ENCODE data around the gene RNF135.
"Not testable (repeated sequence)": the region's sequence is repeated elsewhere in the genome, so short reads cannot be mapped to it uniquely, and the experiment has no call there.

The RNF135 gene

GRCh38 chr17:30956764-30957374 is 14.0 kb upstream of the RNF135 start:
- FAIRE-seq, result no peak

GRCh38 chr17:30957741-30958140 is 13.1 kb upstream of the RNF135 start:
- no peak for FAIRE-seq

GRCh38 chr17:30958187-30958586 is 12.7 kb upstream of the RNF135 start:
- no peak for FAIRE-seq

GRCh38 chr17:30961209-30962188 is 9.3 kb upstream of the RNF135 start:
- no peak for FAIRE-seq

DNA sequence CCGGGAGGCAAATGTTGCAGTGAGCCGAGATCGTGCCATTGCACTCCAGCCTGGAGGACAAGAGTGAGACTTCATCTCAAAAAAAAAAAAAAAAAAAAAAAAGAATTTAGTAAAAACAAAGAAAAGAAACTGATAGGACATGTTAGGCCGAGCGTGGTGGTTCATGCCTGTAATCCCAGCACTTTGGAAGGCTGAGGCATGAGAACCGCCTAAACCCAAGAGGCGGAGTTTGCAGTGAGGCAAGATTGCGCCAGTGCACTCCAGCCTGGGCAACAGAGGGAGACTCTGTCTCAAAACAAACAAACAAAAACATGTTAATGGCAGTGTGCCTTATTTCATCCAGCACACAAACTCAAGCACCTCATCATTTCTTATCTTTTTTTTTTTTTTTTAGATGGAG is 6.5 kb upstream of the RNF135 start:
- FAIRE-seq, result not testable (repeated sequence)

DNA sequence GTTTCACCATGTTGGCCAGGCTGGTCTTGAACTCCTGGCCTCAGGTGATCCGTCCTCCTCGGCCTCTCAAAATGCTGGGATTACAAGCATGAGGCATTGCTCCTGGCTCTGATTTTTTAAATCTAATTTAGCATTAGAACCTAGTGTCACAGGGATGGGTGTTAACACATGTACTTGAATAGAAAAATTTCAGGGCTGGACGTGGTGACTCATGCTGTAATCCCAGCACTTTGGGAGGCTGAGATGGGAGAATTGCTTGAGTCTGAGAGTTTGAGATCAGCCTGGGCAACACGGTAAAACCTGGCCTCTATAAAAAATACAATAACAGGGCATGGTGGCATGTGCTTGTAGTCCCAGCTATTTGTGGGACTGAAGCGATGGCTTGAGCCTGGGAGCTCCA is 6.0 kb upstream of the RNF135 start:
- no peak for FAIRE-seq

GRCh38 chr17:30965686-30966085 is 5.2 kb upstream of the RNF135 start:
- FAIRE-seq, result no peak

GRCh38 chr17:30967911-30968310 is 2.9 kb upstream of the RNF135 start:
- FAIRE-seq, result not testable (repeated sequence)

DNA sequence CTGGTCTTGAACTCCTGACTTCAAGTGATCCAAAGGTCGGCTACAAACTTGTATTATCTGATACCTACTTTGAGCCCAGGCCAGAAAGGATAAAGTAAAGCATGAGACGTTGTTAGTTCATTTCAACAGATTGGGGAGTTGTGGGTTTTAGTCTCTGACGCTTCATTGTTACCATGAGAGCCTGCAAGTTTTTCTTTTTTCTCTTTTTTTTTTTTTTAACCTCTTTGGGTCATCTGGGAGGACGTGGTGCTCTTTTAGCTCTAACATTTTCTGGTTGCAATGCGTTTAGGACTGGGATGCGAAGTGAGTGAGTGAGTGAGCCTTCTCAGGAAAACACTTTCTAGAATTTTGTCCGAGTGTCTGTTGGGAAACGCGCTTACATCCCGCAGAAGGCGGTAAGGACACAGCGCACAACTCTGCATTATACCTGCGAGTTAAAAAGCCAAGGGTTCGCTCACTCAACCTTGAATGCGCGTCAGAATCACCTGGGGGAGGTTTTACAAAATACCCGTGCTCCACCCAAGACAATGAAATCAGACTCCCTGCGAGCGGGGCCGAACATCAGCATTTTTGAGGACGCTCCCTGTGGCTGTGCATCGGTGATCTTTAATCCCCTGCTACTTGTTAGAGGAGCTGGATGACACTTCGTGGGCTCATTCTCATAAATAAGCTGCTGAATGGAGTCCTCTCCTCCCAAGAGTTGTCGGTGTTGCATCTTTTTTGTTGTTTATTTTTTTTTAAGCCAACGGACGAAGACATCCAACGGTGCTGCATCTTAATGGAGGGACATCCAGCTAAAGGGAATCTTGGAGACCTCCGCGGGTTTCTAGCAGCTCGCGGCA is 629 bp upstream of the RNF135 start:
- no peak for FAIRE-seq

DNA sequence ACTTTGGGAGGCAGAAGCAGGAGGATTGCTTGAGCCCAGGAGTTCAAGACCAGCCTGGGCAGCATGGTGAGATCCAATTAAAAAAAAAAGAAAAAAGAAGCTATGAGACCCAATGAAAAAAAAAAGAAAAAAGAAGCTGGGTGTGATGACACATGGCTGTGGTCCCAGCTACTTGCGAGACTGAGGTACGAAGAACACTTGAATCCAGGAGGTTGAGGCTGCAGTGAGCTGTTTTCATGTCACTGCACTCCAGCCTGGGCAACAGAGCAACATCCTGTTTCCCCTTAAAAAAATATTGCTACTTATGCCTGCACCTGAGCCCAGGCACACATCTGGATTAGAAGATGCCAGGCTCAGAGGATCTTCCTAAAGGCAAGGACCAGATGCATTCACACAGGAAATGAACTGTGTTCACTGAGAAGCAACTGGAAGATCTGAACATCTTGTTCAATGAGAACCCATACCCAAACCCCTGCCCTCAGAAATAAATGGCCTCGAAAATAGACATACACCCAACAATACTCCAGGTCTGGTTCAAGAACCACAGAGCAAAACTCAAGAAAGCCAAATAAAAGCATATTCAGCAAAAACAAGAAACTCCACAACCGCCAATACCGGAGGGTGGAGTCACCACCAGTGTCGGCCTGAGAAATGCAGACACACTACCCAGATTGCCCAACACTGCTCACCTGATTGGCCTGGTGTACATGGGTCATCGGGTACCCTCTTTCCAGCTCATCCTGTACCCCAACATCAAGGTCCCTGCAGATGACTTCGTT is 4.4 kb downstream of the RNF135 start:
- no peak for FAIRE-seq

DNA sequence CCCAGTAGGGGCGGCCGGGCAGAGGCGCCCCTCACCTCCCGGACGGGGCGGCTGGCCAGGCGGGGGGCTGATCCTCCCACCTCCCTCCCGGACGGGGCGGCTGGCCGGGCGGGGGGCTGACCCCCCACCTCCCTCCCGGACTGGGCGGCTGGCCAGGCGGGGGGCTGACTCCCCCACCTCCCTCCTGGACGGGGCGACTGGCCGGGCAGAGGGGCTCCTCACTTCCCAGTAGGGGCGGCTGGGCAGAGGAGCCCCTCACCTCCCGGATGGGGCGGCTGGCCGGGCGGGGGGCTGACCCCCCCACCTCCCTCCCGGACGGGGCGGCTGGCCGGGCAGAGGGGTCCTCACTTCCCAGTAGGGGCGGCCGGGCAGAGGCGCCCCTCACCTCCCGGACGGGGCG is 9.1 kb downstream of the RNF135 start:
- FAIRE-seq, result not testable (repeated sequence)

DNA sequence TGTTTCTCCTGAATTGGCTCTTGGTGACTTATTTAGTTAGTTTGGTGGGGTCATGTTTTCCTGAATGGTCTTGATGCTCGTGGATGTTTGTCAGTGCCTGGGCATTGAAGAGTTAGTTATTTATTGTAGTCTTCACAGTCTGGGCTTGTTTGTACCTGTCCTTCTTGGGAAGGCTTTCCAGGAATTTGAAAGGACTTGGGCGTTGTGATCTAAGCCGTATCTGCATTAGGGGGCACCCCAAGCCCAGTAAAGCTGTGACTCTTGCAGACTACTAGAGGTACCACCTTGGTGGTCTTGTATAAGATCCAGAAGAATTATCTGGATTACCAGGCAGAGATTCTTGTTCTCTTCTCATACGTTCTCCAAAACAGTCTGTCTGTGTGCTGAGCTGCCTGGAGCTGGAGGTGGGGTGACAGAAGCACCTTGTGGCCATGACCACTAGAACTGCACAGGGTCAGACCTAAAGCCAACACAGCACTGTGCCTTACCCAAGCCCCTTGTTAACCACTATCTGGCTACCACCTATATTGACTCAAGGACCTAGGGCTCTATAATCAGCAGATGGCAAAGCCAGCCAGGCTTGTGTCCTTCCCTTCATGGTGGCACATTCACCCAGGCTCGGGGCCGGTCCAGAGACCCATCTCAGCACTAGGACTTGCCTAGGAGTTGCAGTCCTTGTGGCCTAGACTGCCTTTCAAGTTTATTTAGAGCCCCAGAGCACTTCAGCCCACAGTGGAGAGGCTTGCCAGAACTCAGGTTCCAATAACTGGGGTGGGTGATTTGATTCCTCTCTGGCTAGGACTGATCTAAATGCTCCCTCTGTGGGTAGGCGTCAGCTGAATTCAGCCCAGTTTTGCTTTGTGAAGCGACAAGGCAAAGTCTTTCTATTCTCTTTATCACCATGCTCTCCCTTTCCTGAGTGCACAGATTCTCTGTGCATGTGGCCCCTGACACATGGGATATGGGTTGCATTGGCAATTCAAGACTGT is 11.0 kb downstream of the RNF135 start:
- FAIRE-seq, result no peak

GRCh38 chr17:30982855-30983254 is 12.0 kb downstream of the RNF135 start:
- no peak for FAIRE-seq

- no peak for FAIRE-seq
These were observed 19.6 kb downstream of the RNF135 start for GRCh38 chr17:30990458-30990857.

GRCh38 chr17:30992551-30992950 is 21.7 kb downstream of the RNF135 start:
- no peak for FAIRE-seq

GRCh38 chr17:30995347-30995746 is 24.5 kb downstream of the RNF135 start:
- no peak for FAIRE-seq

- no peak for FAIRE-seq
These were observed 25.6 kb downstream of the RNF135 start for GRCh38 chr17:30996486-30996885.

GRCh38 chr17:30997270-30997669 is 26.4 kb downstream of the RNF135 start:
- no peak for FAIRE-seq

DNA sequence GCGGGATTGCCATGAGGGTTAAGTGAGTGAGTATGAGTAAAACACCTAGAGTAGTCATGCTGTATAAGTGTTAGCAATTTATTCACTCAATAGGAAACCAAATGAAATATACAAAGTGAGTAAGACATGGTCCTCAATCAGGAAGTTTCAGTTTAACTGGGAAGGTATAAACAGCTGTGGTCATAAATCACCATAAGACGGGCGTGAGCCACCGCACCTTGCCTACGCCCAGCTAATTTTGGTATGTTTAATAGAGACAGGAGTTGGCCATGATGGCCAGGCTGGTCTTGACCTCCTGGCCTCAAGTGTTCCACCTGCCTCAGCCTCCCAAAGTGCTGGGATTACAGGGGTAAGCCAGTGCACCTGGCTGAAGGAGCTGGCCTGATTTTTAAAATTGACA is 27.0 kb downstream of the RNF135 start:
- FAIRE-seq, result no peak

- FAIRE-seq, result no peak
These were observed 31.2 kb downstream of the RNF135 start for GRCh38 chr17:31002047-31002446.

DNA sequence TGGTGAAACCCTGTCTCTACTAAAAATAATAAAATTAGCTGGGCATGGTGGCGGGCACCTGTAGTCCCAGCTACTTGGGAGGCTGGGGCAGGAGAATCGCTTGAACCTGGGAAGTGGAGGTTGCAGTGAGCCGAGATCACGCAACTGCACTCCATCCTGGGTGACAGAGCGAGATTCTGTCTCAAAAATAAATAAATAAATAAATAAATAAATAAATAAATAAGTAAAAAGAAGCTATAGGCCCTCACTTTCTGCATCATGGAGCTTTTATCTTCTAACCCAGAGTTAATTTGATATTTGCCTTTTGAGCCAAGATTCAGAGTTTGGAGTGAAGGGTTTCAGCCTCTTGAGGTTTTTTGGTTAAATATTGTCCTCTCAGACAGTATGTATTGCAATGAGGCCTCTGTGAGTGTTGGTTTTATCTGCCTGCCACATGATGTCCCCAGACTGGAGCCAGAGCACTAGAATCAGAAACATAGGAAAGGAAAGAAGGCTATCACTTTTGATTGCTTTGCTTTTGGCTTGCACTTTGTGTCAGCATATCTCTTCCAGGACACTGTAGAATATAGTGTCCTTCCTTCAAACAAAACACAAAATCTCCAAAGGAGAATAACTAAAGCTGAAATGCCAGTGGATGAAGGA is 32.5 kb downstream of the RNF135 start:
- FAIRE-seq, result no peak

Measured in endometrium (tissue), 2 donors.